Lower leg skin (tissue), 3 donors: ENCODE results near the gene ATP2A2.

ENCODE experiments used
- CTCF ChIP-seq, 3 donors: fragments of 450-650 bp; IDR thresholded peaks; one replicate each; pipeline ENCODE4 v1.5.1; 2016; ENCODE audit warnings: antibody characterized with exemption in 3 of 3, mild to moderate bottlenecking in 3 of 3, moderate library complexity in 2 of 3
- POLR2A ChIP-seq, 2 donors: fragments of 450-650 bp; IDR thresholded peaks; one replicate each; pipeline ENCODE4 v1.6.1; 2016 to 2017; ENCODE audit warnings: antibody characterized with exemption in 2 of 2, mild to moderate bottlenecking in 1 of 2, moderate library complexity in 1 of 2

DNA sequence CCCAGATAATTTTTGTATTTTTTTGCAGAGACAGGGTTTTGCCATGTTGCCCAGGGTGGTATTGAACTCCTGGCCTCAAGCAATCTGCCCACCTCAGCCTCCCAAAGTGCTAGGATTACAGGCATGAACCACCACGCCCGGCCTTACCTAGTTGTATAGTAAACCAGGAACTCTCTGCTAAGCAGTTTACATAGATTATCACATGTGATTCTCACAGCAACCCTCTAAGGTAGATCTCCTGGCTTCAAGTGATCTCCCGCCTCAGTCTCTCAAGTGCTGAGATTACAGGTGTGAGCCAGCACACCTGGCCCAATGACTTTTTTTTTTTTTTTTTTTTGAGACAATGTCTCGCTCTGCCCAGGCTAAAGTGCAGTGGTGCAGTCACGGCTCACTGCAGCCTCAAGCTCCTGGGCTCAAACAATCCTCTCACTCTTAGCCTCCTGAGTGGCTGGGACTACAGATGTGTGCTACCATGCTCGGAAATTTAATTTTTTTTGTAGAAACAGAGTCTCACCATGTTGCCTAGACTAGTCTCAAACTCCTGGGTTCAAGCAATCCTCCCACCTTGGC lies 26.0 kb upstream of the ATP2A2 start:
- TF ChIP-seq CTCF (IDR thresholded peaks at IDR 0.05) (no peak), POLR2A (IDR thresholded peaks at IDR 0.05) (no peak)
